Measurements from ENCODE around the gene MTLN. TPM values are rescaled to one million over a fixed set of nuclear protein-coding genes. Genes with fewer than 3 reads are reported as not detected.
A peak's percentile ranks its signal among the peaks of the same experiment; 100 is the strongest.

MTLN gene
- total and polyA plus RNA-seq, 2 of the 13 experiments (the other 11 are each of a cell fraction or from before 2014, with no cell fraction given): 37.1 to 50.4 TPM

DNA sequence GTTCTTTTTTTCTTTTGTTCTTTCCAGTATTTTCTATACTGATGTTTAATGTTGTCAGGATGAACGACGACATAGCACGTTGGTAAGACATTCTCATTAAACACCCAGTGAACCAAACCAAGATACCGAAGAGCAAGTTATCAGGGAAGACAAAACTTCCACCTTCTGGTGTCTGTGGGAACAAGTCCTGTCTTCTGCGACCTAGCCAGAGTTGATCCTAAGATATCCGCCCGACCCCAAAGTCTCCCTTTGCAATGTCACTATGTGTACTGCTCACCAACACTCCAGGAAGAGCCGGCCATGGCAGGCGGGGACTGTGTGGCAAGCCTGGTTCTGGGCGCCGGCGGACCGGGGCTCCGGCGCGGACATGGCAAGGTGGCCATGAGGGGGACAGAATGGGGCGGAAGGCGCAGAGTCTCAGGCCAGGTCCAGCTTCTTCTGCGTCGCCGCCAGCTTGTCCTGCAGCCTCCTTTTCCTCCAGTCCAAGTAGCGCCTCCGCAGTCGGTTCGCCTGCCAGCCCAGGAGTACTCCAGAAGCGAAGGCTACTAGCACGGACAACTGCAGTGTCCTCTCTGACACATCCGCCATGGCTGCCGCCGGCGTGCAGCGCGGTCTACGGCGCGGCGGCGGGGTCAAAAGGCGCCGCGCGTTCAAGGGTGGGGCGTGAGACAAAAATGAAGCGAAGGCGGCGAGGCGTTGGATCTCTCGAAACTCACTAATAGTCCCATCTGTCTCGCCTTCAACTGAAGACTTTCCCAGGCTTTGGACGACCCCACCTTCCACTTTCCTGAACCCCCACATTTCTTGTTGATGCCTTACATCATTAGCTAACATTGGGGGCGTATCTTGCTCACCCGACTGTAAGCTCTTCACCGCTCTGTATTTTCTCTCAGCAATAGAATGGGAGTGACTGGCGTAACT, at the start of gene MTLN (continued):
- TF ChIP-seq, protein P1, sequence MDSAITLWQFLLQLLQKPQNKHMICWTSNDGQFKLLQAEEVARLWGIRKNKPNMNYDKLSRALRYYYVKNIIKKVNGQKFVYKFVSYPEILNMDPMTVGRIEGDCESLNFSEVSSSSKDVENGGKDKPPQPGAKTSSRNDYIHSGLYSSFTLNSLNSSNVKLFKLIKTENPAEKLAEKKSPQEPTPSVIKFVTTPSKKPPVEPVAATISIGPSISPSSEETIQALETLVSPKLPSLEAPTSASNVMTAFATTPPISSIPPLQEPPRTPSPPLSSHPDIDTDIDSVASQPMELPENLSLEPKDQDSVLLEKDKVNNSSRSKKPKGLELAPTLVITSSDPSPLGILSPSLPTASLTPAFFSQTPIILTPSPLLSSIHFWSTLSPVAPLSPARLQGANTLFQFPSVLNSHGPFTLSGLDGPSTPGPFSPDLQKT (CRISPR knock-in tag; IDR thresholded peaks at IDR 0.05; ENCODE audit: borderline replicate concordance): no peak
- TF ChIP-seq IKZF4 (CRISPR knock-in tag; IDR thresholded peaks at IDR 0.05; ENCODE audit: borderline replicate concordance, low read depth, not compliant biosample characterization) (peak; percentile 81), ZNF761 (CRISPR knock-in tag; conservative IDR thresholded peaks at IDR 0.05) (no peak), POLR2AphosphoS2 (IDR thresholded peaks at IDR 0.05; ENCODE audit: low read depth, low read length) (no peak), ZNF382 (CRISPR knock-in tag; IDR thresholded peaks at IDR 0.05; ENCODE audit: borderline replicate concordance) (no peak), ZNF772 (CRISPR knock-in tag; IDR thresholded peaks at IDR 0.05) (peak; percentile 78), IRF2 (CRISPR knock-in tag; IDR thresholded peaks at IDR 0.05) (peak; percentile 61; the same call in 1 of the 2 replicates), ZKSCAN1 (IDR thresholded peaks at IDR 0.05; ENCODE audit: low read length) (0 out of 2 replicates have a peak, but pooled peaks have one; percentile 22), RARA (CRISPR knock-in tag; IDR thresholded peaks at IDR 0.05) (peak; percentile 59), ZBTB1 (CRISPR knock-in tag; IDR thresholded peaks at IDR 0.05; ENCODE audit: borderline replicate concordance) (no peak), SOX6 (IDR thresholded peaks at IDR 0.05) (no peak), SOX6 (CRISPR knock-in tag; IDR thresholded peaks at IDR 0.05) (peak; percentile 78), RELA (CRISPR knock-in tag; IDR thresholded peaks at IDR 0.05) (no peak), SMARCE1 (IDR thresholded peaks at IDR 0.05; ENCODE audit: borderline replicate concordance) (no peak), ZNF670 (CRISPR knock-in tag; IDR thresholded peaks at IDR 0.05; ENCODE audit: borderline replicate concordance) (0 out of 2 replicates have a peak, but pooled peaks have one; percentile 76), TBP (CRISPR knock-in tag; IDR thresholded peaks at IDR 0.05) (no peak), NR3C1 (CRISPR knock-in tag; IDR thresholded peaks at IDR 0.05) (no peak)
- TF ChIP-seq, protein P2, sequence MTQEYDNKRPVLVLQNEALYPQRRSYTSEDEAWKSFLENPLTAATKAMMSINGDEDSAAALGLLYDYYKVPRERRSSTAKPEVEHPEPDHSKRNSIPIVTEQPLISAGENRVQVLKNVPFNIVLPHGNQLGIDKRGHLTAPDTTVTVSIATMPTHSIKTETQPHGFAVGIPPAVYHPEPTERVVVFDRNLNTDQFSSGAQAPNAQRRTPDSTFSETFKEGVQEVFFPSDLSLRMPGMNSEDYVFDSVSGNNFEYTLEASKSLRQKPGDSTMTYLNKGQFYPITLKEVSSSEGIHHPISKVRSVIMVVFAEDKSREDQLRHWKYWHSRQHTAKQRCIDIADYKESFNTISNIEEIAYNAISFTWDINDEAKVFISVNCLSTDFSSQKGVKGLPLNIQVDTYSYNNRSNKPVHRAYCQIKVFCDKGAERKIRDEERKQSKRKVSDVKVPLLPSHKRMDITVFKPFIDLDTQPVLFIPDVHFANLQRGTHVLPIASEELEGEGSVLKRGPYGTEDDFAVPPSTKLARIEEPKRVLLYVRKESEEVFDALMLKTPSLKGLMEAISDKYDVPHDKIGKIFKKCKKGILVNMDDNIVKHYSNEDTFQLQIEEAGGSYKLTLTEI (CRISPR knock-in tag; conservative IDR thresholded peaks at IDR 0.05): no peak
- TF ChIP-seq, protein P3, sequence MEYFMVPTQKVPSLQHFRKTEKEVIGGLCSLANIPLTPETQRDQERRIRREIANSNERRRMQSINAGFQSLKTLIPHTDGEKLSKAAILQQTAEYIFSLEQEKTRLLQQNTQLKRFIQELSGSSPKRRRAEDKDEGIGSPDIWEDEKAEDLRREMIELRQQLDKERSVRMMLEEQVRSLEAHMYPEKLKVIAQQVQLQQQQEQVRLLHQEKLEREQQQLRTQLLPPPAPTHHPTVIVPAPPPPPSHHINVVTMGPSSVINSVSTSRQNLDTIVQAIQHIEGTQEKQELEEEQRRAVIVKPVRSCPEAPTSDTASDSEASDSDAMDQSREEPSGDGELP (IDR thresholded peaks at IDR 0.05; ENCODE audit: borderline replicate concordance, low read depth): no peak
- TF ChIP-seq, protein P4, sequence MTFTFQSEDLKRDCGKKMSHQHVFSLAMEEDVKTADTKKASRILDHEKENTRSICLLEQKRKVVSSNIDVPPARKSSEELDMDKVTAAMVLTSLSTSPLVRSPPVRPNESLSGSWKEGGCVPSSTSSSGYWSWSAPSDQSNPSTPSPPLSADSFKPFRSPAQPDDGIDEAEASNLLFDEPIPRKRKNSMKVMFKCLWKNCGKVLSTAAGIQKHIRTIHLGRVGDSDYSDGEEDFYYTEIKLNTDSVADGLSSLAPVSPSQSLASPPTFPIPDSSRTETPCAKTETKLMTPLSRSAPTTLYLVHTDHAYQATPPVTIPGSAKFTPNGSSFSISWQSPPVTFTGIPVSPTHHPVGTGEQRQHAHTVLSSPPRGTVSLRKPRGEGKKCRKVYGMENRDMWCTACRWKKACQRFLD (CRISPR knock-in tag; IDR thresholded peaks at IDR 0.05; ENCODE audit: borderline replicate concordance): 0 out of 2 replicates have a peak, but pooled peaks have one; percentile 50
- TF ChIP-seq, protein P5, sequence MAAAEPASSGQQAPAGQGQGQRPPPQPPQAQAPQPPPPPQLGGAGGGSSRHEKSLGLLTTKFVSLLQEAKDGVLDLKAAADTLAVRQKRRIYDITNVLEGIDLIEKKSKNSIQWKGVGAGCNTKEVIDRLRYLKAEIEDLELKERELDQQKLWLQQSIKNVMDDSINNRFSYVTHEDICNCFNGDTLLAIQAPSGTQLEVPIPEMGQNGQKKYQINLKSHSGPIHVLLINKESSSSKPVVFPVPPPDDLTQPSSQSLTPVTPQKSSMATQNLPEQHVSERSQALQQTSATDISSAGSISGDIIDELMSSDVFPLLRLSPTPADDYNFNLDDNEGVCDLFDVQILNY (CRISPR knock-in tag; conservative IDR thresholded peaks at IDR 0.05): peak; percentile 48; the same call in 1 of the 2 replicates
- TF ChIP-seq, protein P6, sequence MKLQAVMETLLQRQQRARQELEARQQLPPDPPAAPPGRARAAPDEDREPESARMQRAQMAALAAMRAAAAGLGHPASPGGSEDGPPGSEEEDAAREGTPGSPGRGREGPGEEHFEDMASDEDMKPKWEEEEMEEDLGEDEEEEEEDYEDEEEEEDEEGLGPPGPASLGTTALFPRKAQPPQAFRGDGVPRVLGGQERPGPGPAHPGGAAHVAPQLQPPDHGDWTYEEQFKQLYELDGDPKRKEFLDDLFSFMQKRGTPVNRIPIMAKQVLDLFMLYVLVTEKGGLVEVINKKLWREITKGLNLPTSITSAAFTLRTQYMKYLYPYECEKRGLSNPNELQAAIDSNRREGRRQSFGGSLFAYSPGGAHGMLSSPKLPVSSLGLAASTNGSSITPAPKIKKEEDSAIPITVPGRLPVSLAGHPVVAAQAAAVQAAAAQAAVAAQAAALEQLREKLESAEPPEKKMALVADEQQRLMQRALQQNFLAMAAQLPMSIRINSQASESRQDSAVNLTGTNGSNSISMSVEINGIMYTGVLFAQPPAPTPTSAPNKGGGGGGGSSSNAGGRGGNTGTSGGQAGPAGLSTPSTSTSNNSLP (IDR thresholded peaks at IDR 0.05; ENCODE audit: low read depth, low read length): no peak

All from HepG2 (cell line).